Cardiac muscle cell (in vitro differentiated cells and primary cell): Measurements from ENCODE around the gene PLEKHF1. TPM values are rescaled to one million over a fixed set of nuclear protein-coding genes. Genes with fewer than 3 reads are reported as not detected.

Experiments used
- DNase-seq, 2 donors: peaks; one replicate each; pipeline versions ENCODE4 v3.0.0 to v3.0.0-alpha.2; 2010 to 2017; ENCODE audit warnings: low read depth in 1 of 2, low spot score in 1 of 2
- H3K27ac ChIP-seq: fragments of 200-600 bp; sonication (generic); 2 replicates; pipeline ENCODE4 v1.5.1; 2016
- H3K27me3 ChIP-seq: fragments of 200-600 bp; sonication (generic); 2 replicates; pipeline ENCODE4 v1.6.0; 2016; ENCODE audit warnings: control low read depth
- H3K36me3 ChIP-seq: fragments of 200-600 bp; sonication (generic); 2 replicates; pipeline ENCODE4 v1.5.1; 2016; ENCODE audit warnings: control low read depth
- H3K4me1 ChIP-seq: fragments of 200-600 bp; sonication (generic); 2 replicates; pipeline ENCODE4 v1.8.1; 2017; ENCODE audit warnings: low read depth, mild to moderate bottlenecking, mixed run types
- H3K4me3 ChIP-seq: fragments of 200-600 bp; sonication (generic); 2 replicates; pipeline ENCODE4 v1.5.1; 2016; ENCODE audit warnings: mild to moderate bottlenecking
- H3K9me3 ChIP-seq: fragments of 200-600 bp; sonication (generic); 2 replicates; pipeline ENCODE4 v1.5.1; 2017; ENCODE audit warnings: low read depth, mild to moderate bottlenecking, control low read depth
- CTCF ChIP-seq: IDR thresholded peaks from 2 replicates; pipeline ENCODE4 v1.5.1; 2012; ENCODE audit warnings: low read depth, mild to moderate bottlenecking, low read length
- polyA plus RNA-seq: library from polyadenylated mRNA; unstranded; fragments of >200 nt; fragmentation: Nextera tagmentation; extraction: Ambion mirVana; gene quantifications from 2 replicates; pipeline ENCODE4 v1.2.1, GENCODE V29; 2016
- total RNA-seq: library from RNA; depleted of rRNA; stranded (reverse); fragments of >200 nt; gene quantifications from 2 replicates; pipeline ENCODE4 v1.2.3, GENCODE V29; 2016

The PLEKHF1 gene
- total and polyA plus RNA-seq, 2 experiments from 2014 or later, result 2.3 to 3.0 TPM

- Histone ChIP-seq H3K27me3 (peaks cover 2% of the 10 kb centered on the region), H3K4me3 (no peak overlapping the region)
- no peak for DNase-seq
These were observed 59.5 kb downstream of the PLEKHF1 start for GRCh38 chr19:29724746-29725145.

More at GRCh38 chr19:29724746-29725145, 59.5 kb downstream of the PLEKHF1 start:
- H3K36me3 ChIP-seq, result no peaks in the 10 kb centered on the region
- no peaks in the 10 kb centered on the region for H3K9me3 ChIP-seq
- no peak overlapping the region for H3K27ac ChIP-seq
- no peaks in the 10 kb centered on the region for H3K4me1 ChIP-seq
- no peak for TF ChIP-seq CTCF

Other genes with a start within 250 kb of the PLEKHF1 start
- 0.39 TPM in 1 of 2 replicates, not detected in the other for gene VSTM2B, start 139.5 kb upstream of the PLEKHF1 start, total RNA-seq
- gene VSTM2B, start 139.5 kb upstream of the PLEKHF1 start, polyA plus RNA-seq, result not detected in 2 replicates
- gene POP4, start 59.2 kb upstream of the PLEKHF1 start, total RNA-seq, result 32.0 and 60.6 TPM in 2 replicates
- 86.7 and 89.7 TPM in 2 replicates for gene POP4, start 59.2 kb upstream of the PLEKHF1 start, polyA plus RNA-seq
- 46.2 and 61.4 TPM in 2 replicates for gene C19orf12, start 49.8 kb downstream of the PLEKHF1 start, total RNA-seq
- 46.2 and 54.7 TPM in 2 replicates for gene C19orf12, start 49.8 kb downstream of the PLEKHF1 start, polyA plus RNA-seq
- gene CCNE1, start 146.5 kb downstream of the PLEKHF1 start, total RNA-seq, result 11.7 and 15.9 TPM in 2 replicates
- gene CCNE1, start 146.5 kb downstream of the PLEKHF1 start, polyA plus RNA-seq, result 17.1 and 21.8 TPM in 2 replicates